ENCODE data around the gene CCDC18. TPM values are rescaled to one million over a fixed set of nuclear protein-coding genes. Genes with fewer than 3 reads are reported as not detected.

CCDC18 gene
- total and polyA plus RNA-seq, 7 experiments from 2014 or later, result 3.4 to 13.7 (median 8.5) TPM

GRCh38 chr1:93296555-93297154 lies 116.1 kb downstream of the CCDC18 start:
- Mint-ChIP-seq H3K36me3 (peaks cover 9 to 46% (median 25%) of the 10 kb centered on the region in 5 donors), H3K27ac (peak overlapping the region in 1 of 9 donors; percentile 59), H3K27me3 (no peaks in the 10 kb centered on the region), H3K9me3 (peaks cover 0 to 3% (median 0%) of the 10 kb centered on the region in 11 donors), H3K4me1 (peaks cover 0 to 13% (median 4%) of the 10 kb centered on the region in 7 donors), H3K4me3 (no peak overlapping the region)
- intact Hi-C loops (cut with micrococcal nuclease), result no loop called here
- DNase-seq (no peak), ATAC-seq (no peak)
- H3K27me3 ChIP-seq (ENCODE audit: control insufficient read depth in 2 of 2, insufficient read depth in 2 of 2, low read length in 2 of 2), result no peaks in the 10 kb centered on the region
- no peak overlapping the region for H3K27ac ChIP-seq (ENCODE audit: low read depth, low read length)
- no peak overlapping the region for H3K4me3 ChIP-seq (ENCODE audit: low read length)
- H3K36me3 ChIP-seq (ENCODE audit: control insufficient read depth in 2 of 3, insufficient read depth in 3 of 3, low read length in 3 of 3), result peaks cover 0 to 4% (median 0%) of the 10 kb centered on the region in 3 experiments
- no peaks in the 10 kb centered on the region for H3K9me3 ChIP-seq (ENCODE audit: control insufficient read depth in 2 of 3, low read length in 3 of 3)
- CTCF ChIA-PET, result interaction anchor here (0.6 kb wide), 1 partner anchor 17 kb away, joined by 5 read pairs; no protein-coding TSS in a partner anchor
- H3K4me1 ChIP-seq (ENCODE audit: control insufficient read depth in 2 of 2, insufficient read depth in 2 of 2, low read length in 2 of 2), result no peaks in the 10 kb centered on the region
- POLR2A ChIA-PET, result no interaction called here

GRCh38 chr1:93301131-93301530 lies 120.6 kb downstream of the CCDC18 start:
- Histone ChIP-seq H3K36me3 (ENCODE audit: control insufficient read depth in 2 of 3, insufficient read depth in 3 of 3, low read length in 3 of 3) (peaks cover 0 to 4% (median 0%) of the 10 kb centered on the region in 3 experiments), H3K9me3 (ENCODE audit: control insufficient read depth in 2 of 3, low read length in 3 of 3) (no peaks in the 10 kb centered on the region), H3K4me3 (ENCODE audit: low read length) (no peak overlapping the region), H3K4me1 (ENCODE audit: control insufficient read depth in 2 of 2, insufficient read depth in 2 of 2, low read length in 2 of 2) (no peaks in the 10 kb centered on the region), H3K27ac (ENCODE audit: low read depth, low read length) (no peak overlapping the region), H3K27me3 (ENCODE audit: control insufficient read depth in 2 of 2, insufficient read depth in 2 of 2, low read length in 2 of 2) (no peaks in the 10 kb centered on the region)
- no peak overlapping the region for H3K4me3 Mint-ChIP-seq
- no peak for ATAC-seq
- ChIA-PET POLR2A (interaction anchor here (0.6 to 1.0 kb wide), 2 partner anchors 63 to 222 kb away, joined by 3 read pairs; partner anchors contain the start of gene MTF2), CTCF (no interaction called here)
- DNase-seq, result no peak
- no peaks in the 10 kb centered on the region for H3K27me3 Mint-ChIP-seq
- peaks cover 0 to 4% (median 0%) of the 10 kb centered on the region in 7 donors for H3K4me1 Mint-ChIP-seq
- intact Hi-C loops (cut with micrococcal nuclease), result loop anchor here (5.0 to 10.0 kb wide), 3 partner anchors 234 to 541 kb away; no protein-coding TSS in a partner anchor
- no peaks in the 10 kb centered on the region for H3K9me3 Mint-ChIP-seq
- H3K36me3 Mint-ChIP-seq, result peaks cover 0 to 30% (median 19%) of the 10 kb centered on the region in 5 donors
- H3K27ac Mint-ChIP-seq, result no peak overlapping the region

GRCh38 chr1:93302078-93302477 lies 121.6 kb downstream of the CCDC18 start:
- Mint-ChIP-seq H3K9me3 (no peaks in the 10 kb centered on the region), H3K4me3 (no peak overlapping the region), H3K27me3 (no peaks in the 10 kb centered on the region), H3K4me1 (peaks cover 0 to 4% (median 0%) of the 10 kb centered on the region in 7 donors), H3K36me3 (peaks cover 0 to 29% (median 18%) of the 10 kb centered on the region in 5 donors), H3K27ac (peak overlapping the region in 1 of 9 donors; percentile 1)
- Histone ChIP-seq H3K4me1 (ENCODE audit: control insufficient read depth in 2 of 2, insufficient read depth in 2 of 2, low read length in 2 of 2) (no peaks in the 10 kb centered on the region), H3K36me3 (ENCODE audit: control insufficient read depth in 2 of 3, insufficient read depth in 3 of 3, low read length in 3 of 3) (peaks cover 0 to 4% (median 0%) of the 10 kb centered on the region in 3 experiments), H3K9me3 (ENCODE audit: control insufficient read depth in 2 of 3, low read length in 3 of 3) (no peaks in the 10 kb centered on the region), H3K4me3 (ENCODE audit: low read length) (no peak overlapping the region), H3K27ac (ENCODE audit: low read depth, low read length) (no peak overlapping the region), H3K27me3 (ENCODE audit: control insufficient read depth in 2 of 2, insufficient read depth in 2 of 2, low read length in 2 of 2) (no peaks in the 10 kb centered on the region)
- DNase-seq, result no peak
- CTCF ChIA-PET, result interaction anchor here (0.6 to 1.4 kb wide), 2 partner anchors 65 to 512 kb away, joined by 3 read pairs; no protein-coding TSS in a partner anchor
- POLR2A ChIA-PET, result no interaction called here
- ATAC-seq, result no peak
- intact Hi-C loops (cut with micrococcal nuclease), result loop anchor here (5.0 to 10.0 kb wide), 3 partner anchors 233 to 540 kb away; no protein-coding TSS in a partner anchor

- ATAC-seq (peak; percentile 78), DNase-seq (peak in 8 of 9 donors; percentile 24 to 72 (median 54))
- H3K27me3 ChIP-seq (ENCODE audit: control insufficient read depth in 2 of 2, insufficient read depth in 2 of 2, low read length in 2 of 2), result no peaks in the 10 kb centered on the region
- H3K4me3 ChIP-seq (ENCODE audit: low read length), result no peak overlapping the region
- H3K27ac ChIP-seq (ENCODE audit: low read depth, low read length), result no peak overlapping the region
- H3K4me1 ChIP-seq (ENCODE audit: control insufficient read depth in 2 of 2, insufficient read depth in 2 of 2, low read length in 2 of 2), result no peaks in the 10 kb centered on the region
- Mint-ChIP-seq H3K27me3 (no peaks in the 10 kb centered on the region), H3K4me3 (no peak overlapping the region), H3K9me3 (no peaks in the 10 kb centered on the region), H3K4me1 (peaks cover 0 to 4% (median 0%) of the 10 kb centered on the region in 7 donors), H3K27ac (no peak overlapping the region), H3K36me3 (peaks cover under 1 to 17% (median 11%) of the 10 kb centered on the region in 5 donors)
- intact Hi-C loops (cut with micrococcal nuclease), result loop anchor here (1.0 to 10.0 kb wide), 14 partner anchors 40 to 540 kb away; partner anchors contain the start of gene DR1 (in 2 of the 2)
- peaks cover 0 to 8% (median 0%) of the 10 kb centered on the region in 3 experiments for H3K36me3 ChIP-seq (ENCODE audit: control insufficient read depth in 2 of 3, insufficient read depth in 3 of 3, low read length in 3 of 3)
- no peaks in the 10 kb centered on the region for H3K9me3 ChIP-seq (ENCODE audit: control insufficient read depth in 2 of 3, low read length in 3 of 3)
- ChIA-PET POLR2A (interaction anchor here (0.7 to 2.3 kb wide), 4 partner anchors 33 to 541 kb away, joined by 3 to 7 read pairs (median 4); partner anchors contain the start of gene DR1), CTCF (interaction anchor here (0.6 to 1.6 kb wide), 25 partner anchors 12 to 541 kb away, joined by 3 to 10 read pairs (median 4); no protein-coding TSS in a partner anchor)
Observed at GRCh38 chr1:93304716-93305138, 124.2 kb downstream of the CCDC18 start.

- intact Hi-C loops (cut with micrococcal nuclease), result loop anchor here in 1 of 2 donors (10.0 kb wide), 1 partner anchor 228 kb away; no protein-coding TSS in a partner anchor
- no peak for DNase-seq
- H3K27ac ChIP-seq (ENCODE audit: low read depth, low read length), result no peak overlapping the region
Observed at GRCh38 chr1:93306920-93307319, 126.4 kb downstream of the CCDC18 start.

GRCh38 chr1:93313026-93313425 lies 132.5 kb downstream of the CCDC18 start:
- H3K4me1 ChIP-seq (ENCODE audit: control insufficient read depth in 2 of 2, insufficient read depth in 2 of 2, low read length in 2 of 2), result no peaks in the 10 kb centered on the region
- H3K4me3 Mint-ChIP-seq, result no peak overlapping the region
- no peaks in the 10 kb centered on the region for H3K9me3 ChIP-seq (ENCODE audit: control insufficient read depth in 2 of 3, low read length in 3 of 3)
- no peaks in the 10 kb centered on the region for H3K9me3 Mint-ChIP-seq
- no peak overlapping the region for H3K27ac ChIP-seq (ENCODE audit: low read depth, low read length)
- intact Hi-C loops (cut with micrococcal nuclease), result no loop called here
- no peak for ATAC-seq
- no peak overlapping the region for H3K4me3 ChIP-seq (ENCODE audit: low read length)
- peaks cover 2 to 30% (median 8%) of the 10 kb centered on the region in 5 donors for H3K36me3 Mint-ChIP-seq
- H3K27me3 ChIP-seq (ENCODE audit: control insufficient read depth in 2 of 2, insufficient read depth in 2 of 2, low read length in 2 of 2), result no peaks in the 10 kb centered on the region
- CTCF ChIA-PET, result no interaction called here
- POLR2A ChIA-PET, result no interaction called here
- H3K36me3 ChIP-seq (ENCODE audit: control insufficient read depth in 2 of 3, insufficient read depth in 3 of 3, low read length in 3 of 3), result peaks cover 0 to 8% (median 0%) of the 10 kb centered on the region in 3 experiments
- no peak for DNase-seq
- no peak overlapping the region for H3K27ac Mint-ChIP-seq
- H3K27me3 Mint-ChIP-seq, result no peaks in the 10 kb centered on the region
- peaks cover 0 to 13% (median 0%) of the 10 kb centered on the region in 7 donors for H3K4me1 Mint-ChIP-seq

More at GRCh38 chr1:93306920-93307319, 126.4 kb downstream of the CCDC18 start:
- H3K27me3 ChIP-seq (ENCODE audit: control insufficient read depth in 2 of 2, insufficient read depth in 2 of 2, low read length in 2 of 2), result no peaks in the 10 kb centered on the region
- H3K9me3 ChIP-seq (ENCODE audit: control insufficient read depth in 2 of 3, low read length in 3 of 3), result no peaks in the 10 kb centered on the region
- peaks cover 0 to 8% (median 0%) of the 10 kb centered on the region in 3 experiments for H3K36me3 ChIP-seq (ENCODE audit: control insufficient read depth in 2 of 3, insufficient read depth in 3 of 3, low read length in 3 of 3)
- no peaks in the 10 kb centered on the region for H3K27me3 Mint-ChIP-seq
- H3K4me1 Mint-ChIP-seq, result peaks cover 0 to 4% (median 0%) of the 10 kb centered on the region in 7 donors
- no peaks in the 10 kb centered on the region for H3K9me3 Mint-ChIP-seq
- no peaks in the 10 kb centered on the region for H3K4me1 ChIP-seq (ENCODE audit: control insufficient read depth in 2 of 2, insufficient read depth in 2 of 2, low read length in 2 of 2)
- peaks cover 3 to 16% (median 11%) of the 10 kb centered on the region in 5 donors for H3K36me3 Mint-ChIP-seq
- H3K27ac Mint-ChIP-seq, result no peak overlapping the region
- H3K4me3 ChIP-seq (ENCODE audit: low read length), result no peak overlapping the region
- H3K4me3 Mint-ChIP-seq, result no peak overlapping the region
- ChIA-PET POLR2A (no interaction called here), CTCF (no interaction called here)
- ATAC-seq, result no peak
